Measurements from ENCODE around the gene MVK. TPM values are rescaled to one million over a fixed set of nuclear protein-coding genes. Genes with fewer than 3 reads are reported as not detected.

The MVK gene
- total RNA-seq, 1 experiment from 2014 or later = 19.2 TPM

GRCh38 chr12:109532721-109533486 lies 40.7 kb upstream of the MVK start:
- Histone ChIP-seq H3K4ac (ENCODE audit: low read depth, low read length) (no peak overlapping the region), H3K9me3 (ENCODE audit: control insufficient read depth, low read depth, low read length) (no peaks in the 10 kb centered on the region), H3K18ac (ENCODE audit: insufficient read length, low read depth, low read length) (no peak overlapping the region), H2BK20ac (ENCODE audit: low read depth, low read length, poor library complexity, severe bottlenecking) (no peak overlapping the region), H2AK5ac (ENCODE audit: insufficient read length, low read length) (no peak overlapping the region), H3K4me2 (ENCODE audit: insufficient read depth, insufficient read length, low read length) (no peak overlapping the region), H3K14ac (ENCODE audit: insufficient read depth, low read length) (no peak overlapping the region), H3K23ac (ENCODE audit: insufficient read length, low read depth, low read length) (no peak overlapping the region), H3K27me3 (ENCODE audit: insufficient read depth, low read length) (no peaks in the 10 kb centered on the region), H3K56ac (ENCODE audit: insufficient read length, low read depth, low read length) (no peak overlapping the region), H4K5ac (ENCODE audit: insufficient read length, low read depth, low read length) (no peak overlapping the region), H2BK15ac (ENCODE audit: low read depth, low read length) (no peak overlapping the region), H3K79me2 (ENCODE audit: insufficient read depth, low read length) (no peaks in the 10 kb centered on the region), H4K20me1 (ENCODE audit: control insufficient read depth, insufficient read depth, insufficient read length) (no peaks in the 10 kb centered on the region), H3T11ph (ENCODE audit: low read length) (no peak overlapping the region), H4K8ac (replicated peaks; ENCODE audit: insufficient read length, low read depth, low read length) (no peak overlapping the region), H2BK120ac (ENCODE audit: low read depth, low read length, poor library complexity, severe bottlenecking) (no peak overlapping the region), H4K91ac (ENCODE audit: insufficient read length, low read depth, low read length) (no peak overlapping the region), H2BK5ac (ENCODE audit: insufficient read length, low read length) (no peak overlapping the region), H3K27ac (ENCODE audit: insufficient read length, low read depth, low read length) (no peak overlapping the region), H2AFZ (ENCODE audit: low read length) (no peak overlapping the region), H3K23me2 (ENCODE audit: insufficient read length, low read depth, low read length, poor library complexity, severe bottlenecking) (no peaks in the 10 kb centered on the region), H2BK12ac (ENCODE audit: insufficient read length, low read depth, low read length) (no peak overlapping the region), H3K9ac (ENCODE audit: extremely low read depth, insufficient read length, low read length) (no peak overlapping the region), H3K4me1 (ENCODE audit: insufficient read depth, low read length) (0 out of 2 replicates have a peak, but pooled peaks cover 4% of the 10 kb centered on the region), H3K79me1 (ENCODE audit: insufficient read depth, low read depth, low read length, poor library complexity, severe bottlenecking) (no peaks in the 10 kb centered on the region)
- Mint-ChIP-seq H3K27me3 (ENCODE audit: low read depth) (no peaks in the 10 kb centered on the region), H3K27ac (no peak overlapping the region; a peak in 2 of 7 replicates), H3K4me3 (no peak overlapping the region), H3K9me3 (no peaks in the 10 kb centered on the region), H3K36me3 (ENCODE audit: insufficient read depth in 1 of 3, low read depth in 3 of 3) (peaks cover 2 to 10% (median 9%) of the 10 kb centered on the region in 3 experiments; a peak in 4 of 7 replicates), H3K4me1 (peaks cover 10 to 19% of the 10 kb centered on the region in 2 experiments)
- TF ChIP-seq CTCF (conservative IDR thresholded peaks at IDR 0.05) = no peak
- WGBS (ENCODE audit: extremely low coverage, insufficient read length, low lambda C conversion rate) = no CpG with 5 or more reads among the region's 24 CpGs
- DNase-seq = no peak

Data from H9 (cell line).